ENCODE results near the gene COMMD6.
A peak's percentile ranks its signal among the peaks of the same experiment; 100 is the strongest.

The COMMD6 gene

GRCh38 chr13:75481176-75482069 lies 56.2 kb downstream of the COMMD6 start:
- peak; percentile 79 for DNase-seq

DNA sequence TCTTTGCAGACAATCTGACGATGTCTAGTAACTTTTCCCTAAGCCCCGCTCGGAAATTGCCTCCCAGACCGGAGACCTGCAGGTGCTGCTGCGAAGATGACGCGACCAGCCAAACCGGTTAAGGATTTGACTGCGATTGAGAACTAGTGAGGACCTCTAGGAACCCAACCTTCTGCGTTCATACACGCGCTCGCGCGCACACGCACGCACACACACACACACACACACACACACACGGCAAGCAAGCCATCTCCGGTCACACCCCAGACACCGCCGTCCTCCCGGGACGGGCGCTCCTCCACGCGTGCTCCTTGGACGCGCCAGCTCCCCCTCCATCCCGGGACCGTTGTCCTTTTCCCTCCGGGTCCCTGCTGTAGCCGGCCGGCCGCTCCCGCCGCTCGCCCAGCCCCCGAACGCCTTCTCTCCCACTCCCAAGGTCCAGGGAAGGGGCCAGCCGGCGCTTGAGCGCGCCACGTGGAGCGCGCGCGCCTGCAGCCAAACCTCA lies 56.9 kb downstream of the COMMD6 start:
- peak; percentile 66 for DNase-seq

GRCh38 chr13:75479102-75479740 lies 58.4 kb downstream of the COMMD6 start:
- DNase-seq: no peak

DNA sequence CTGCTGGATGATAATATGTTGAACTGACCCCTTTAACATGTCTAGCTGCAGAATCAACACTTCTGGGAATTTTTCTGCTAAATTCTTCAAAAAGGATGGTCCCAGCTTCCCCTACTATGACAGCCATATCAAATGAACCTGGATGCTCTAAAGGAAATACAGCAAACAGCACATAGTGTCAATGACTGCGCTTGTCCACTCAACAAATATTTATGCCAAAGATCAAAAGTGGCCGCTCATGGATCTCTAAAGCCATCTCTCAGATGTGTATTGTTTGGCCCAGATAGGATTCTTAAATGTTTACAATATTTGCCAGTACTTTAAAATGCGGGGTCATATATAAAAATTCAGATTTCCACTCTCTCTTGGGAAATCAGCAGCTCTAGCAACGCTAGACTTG lies 59.0 kb downstream of the COMMD6 start:
- no peak for DNase-seq

Data from activated CD8-positive, alpha-beta memory T cell treated with anti-CD3 and anti-CD28 coated beads for 24 hours (primary cell).